ENCODE measurements around the gene DHX8.

GRCh38 chr17:43558805-43559160 lies 75.0 kb downstream of the DHX8 start:
- TF ChIP-seq CTCF (IDR thresholded peaks at IDR 0.05), result no peak
- TF ChIP-seq ZFX (IDR thresholded peaks at IDR 0.05; ENCODE audit: borderline replicate concordance), result no peak

Data from 22Rv1 (cell line).